Keratinocyte (primary cell): ENCODE results near the gene CCDC87. TPM values are rescaled to one million over a fixed set of nuclear protein-coding genes. Genes with fewer than 3 reads are reported as not detected.
"Not testable (repeated sequence)": the region's sequence is repeated elsewhere in the genome, so short reads cannot be mapped to it uniquely, and the experiment has no call there.

Experiments
- DNase-seq: peaks from one replicate; pipeline ENCODE4 v3.0.0-alpha.2; 2011; ENCODE audit warnings: low read depth, missing footprints, low spot score
- FAIRE-seq: peaks from 2 replicates; lab custom pipeline; 2011; peaks lifted over from hg19 to GRCh38; lab: Jason Lieb, UNC
- H2AFZ ChIP-seq: 2 replicates; pipeline ENCODE4 v1.6.0; 2012; ENCODE audit warnings: low read length, control low read depth, inconsistent platforms; ENCODE audit not compliant: control insufficient read depth
- H3K27ac ChIP-seq: 2 replicates; pipeline ENCODE4 v1.5.1; 2011; ENCODE audit warnings: low read length; ENCODE audit not compliant: control insufficient read depth, insufficient read depth
- H3K27me3 ChIP-seq: 3 replicates; pipeline ENCODE4 v1.6.0; 2011; ENCODE audit warnings: low read length; ENCODE audit not compliant: control insufficient read depth, insufficient read depth; ENCODE audit errors: extremely low read depth
- H3K36me3 ChIP-seq, 2 experiments: 2 replicates in 1 of 2; 3 replicates in 1 of 2; pipeline ENCODE4 v1.5.1; 2011; ENCODE audit warnings: low read length in 2 of 2, mild to moderate bottlenecking in 1 of 2; ENCODE audit not compliant: control insufficient read depth in 2 of 2, insufficient read depth in 2 of 2; ENCODE audit errors: extremely low read depth in 1 of 2
- H3K4me1 ChIP-seq: 3 replicates; pipeline ENCODE4 v1.5.1; 2011; ENCODE audit warnings: low read length; ENCODE audit not compliant: control insufficient read depth, insufficient read depth; ENCODE audit errors: extremely low read depth
- H3K4me2 ChIP-seq: 3 replicates; pipeline ENCODE4 v1.6.0; 2011; ENCODE audit warnings: low read depth, low read length; ENCODE audit not compliant: control insufficient read depth, insufficient read depth; ENCODE audit errors: extremely low read depth
- H3K4me3 ChIP-seq, 3 experiments: fragments of 200-600 bp in 1 of 3; sonication (generic) in 1 of 3; 2 replicates in 2 of 3; 3 replicates in 1 of 3; pipeline ENCODE4 v1.5.1; 2011 to 2016; ENCODE audit warnings: low read length in 3 of 3, mild to moderate bottlenecking in 3 of 3, control low read depth in 2 of 3, inconsistent platforms in 1 of 3, low read depth in 1 of 3, mixed read lengths in 1 of 3, mixed run types in 1 of 3, moderate library complexity in 1 of 3; ENCODE audit not compliant: control insufficient read depth in 2 of 3, insufficient read depth in 2 of 3; ENCODE audit errors: extremely low read depth in 1 of 3
- H3K79me2 ChIP-seq: 2 replicates; pipeline ENCODE4 v1.6.0; 2012; ENCODE audit warnings: low read length; ENCODE audit not compliant: control insufficient read depth, insufficient read depth
- H3K9ac ChIP-seq: 3 replicates; pipeline ENCODE4 v1.6.0; 2011; ENCODE audit warnings: low read length; ENCODE audit not compliant: control insufficient read depth, insufficient read depth; ENCODE audit errors: extremely low read depth
- H3K9me1 ChIP-seq: 3 replicates; pipeline ENCODE4 v1.6.0; 2011; ENCODE audit warnings: low read length; ENCODE audit not compliant: control insufficient read depth, insufficient read depth; ENCODE audit errors: extremely low read depth
- H3K9me3 ChIP-seq: 2 replicates; pipeline ENCODE4 v1.5.1; 2012; ENCODE audit warnings: low read depth, low read length; ENCODE audit not compliant: control insufficient read depth
- H4K20me1 ChIP-seq: 3 replicates; pipeline ENCODE4 v1.6.0; 2011; ENCODE audit warnings: low read length; ENCODE audit not compliant: control insufficient read depth, insufficient read depth; ENCODE audit errors: extremely low read depth
- EZH2 ChIP-seq: IDR thresholded peaks from one replicate; pipeline ENCODE4 v1.6.1; 2012; ENCODE audit warnings: inconsistent platforms, mild to moderate bottlenecking, low read length, moderate library complexity
- dilution Hi-C: fragments of 300-500 bp; cut with MboI; formaldehyde crosslinking; loops from one replicate; pipeline ENCODE4 v1.7.0; 2020; ENCODE audit warnings: low sequenced_read_pairs; ENCODE audit not compliant: extremely low pct_ligation_motif_present
- polyA plus RNA-seq, 5 experiments: library from polyadenylated mRNA; depleted of rRNA in 3 of 5; stranded (reverse) in 3 of 5; stranded (forward) in 1 of 5; unstranded in 1 of 5; fragments of >200 nt; gene quantifications; 1 replicate in 1 of 5; 2 replicates in 3 of 5; 3 replicates in 1 of 5; pipeline versions ENCODE4 v1.2.1 to v1.2.3, GENCODE V29; 2011 to 2012; ENCODE audit warnings: missing spikeins in 2 of 5, low read depth in 1 of 5, low replicate concordance in 1 of 5
- TF ChIP-seq, protein P1 (sequence below), 3 experiments: IDR thresholded peaks in 1 of 3; conservative IDR thresholded peaks in 1 of 3; optimal IDR thresholded peaks in 1 of 3; 2 replicates in 2 of 3; 3 replicates in 1 of 3; pipeline versions ENCODE3 to v1.5.1; 2011; ENCODE audit warnings: low read length in 3 of 3, mild to moderate bottlenecking in 3 of 3, moderate library complexity in 2 of 3, control low read depth in 1 of 3, inconsistent platforms in 1 of 3; ENCODE audit not compliant: insufficient read depth in 2 of 3; ENCODE audit errors: extremely low read depth in 1 of 3

The CCDC87 gene
- polyA plus RNA-seq, 1 donor (not counting 4 experiments of a cell fraction or from before 2014, with no cell fraction given), result 0.07 TPM

GRCh38 chr11:66546368-66546965, 46.4 kb downstream of the CCDC87 start, which contains the start of gene ACTN3:
ACTN3 (plus strand) TSS chr11:66546903; CDS start chr11:66546938, 35 bp downstream.
- no peaks in the 10 kb centered on the region for H4K20me1 ChIP-seq
- peak within 1 kb of the TSS; percentile 89 for H3K9ac ChIP-seq
- dilution Hi-C loops, result no loop called here
- H3K27ac ChIP-seq, result peak within 1 kb of the TSS; percentile 63
- no peaks in the 10 kb centered on the region for H3K9me1 ChIP-seq
- TF ChIP-seq, protein P1, sequence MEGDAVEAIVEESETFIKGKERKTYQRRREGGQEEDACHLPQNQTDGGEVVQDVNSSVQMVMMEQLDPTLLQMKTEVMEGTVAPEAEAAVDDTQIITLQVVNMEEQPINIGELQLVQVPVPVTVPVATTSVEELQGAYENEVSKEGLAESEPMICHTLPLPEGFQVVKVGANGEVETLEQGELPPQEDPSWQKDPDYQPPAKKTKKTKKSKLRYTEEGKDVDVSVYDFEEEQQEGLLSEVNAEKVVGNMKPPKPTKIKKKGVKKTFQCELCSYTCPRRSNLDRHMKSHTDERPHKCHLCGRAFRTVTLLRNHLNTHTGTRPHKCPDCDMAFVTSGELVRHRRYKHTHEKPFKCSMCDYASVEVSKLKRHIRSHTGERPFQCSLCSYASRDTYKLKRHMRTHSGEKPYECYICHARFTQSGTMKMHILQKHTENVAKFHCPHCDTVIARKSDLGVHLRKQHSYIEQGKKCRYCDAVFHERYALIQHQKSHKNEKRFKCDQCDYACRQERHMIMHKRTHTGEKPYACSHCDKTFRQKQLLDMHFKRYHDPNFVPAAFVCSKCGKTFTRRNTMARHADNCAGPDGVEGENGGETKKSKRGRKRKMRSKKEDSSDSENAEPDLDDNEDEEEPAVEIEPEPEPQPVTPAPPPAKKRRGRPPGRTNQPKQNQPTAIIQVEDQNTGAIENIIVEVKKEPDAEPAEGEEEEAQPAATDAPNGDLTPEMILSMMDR (optimal IDR thresholded peaks at IDR 0.05 in 1 of 3, IDR thresholded peaks at IDR 0.05 in 1 of 3, conservative IDR thresholded peaks at IDR 0.05 in 1 of 3; ENCODE audit: extremely low read depth in 1 of 3, insufficient read depth in 2 of 3, low read length in 3 of 3), result no peak
- TF ChIP-seq EZH2, result no peak
- H3K79me2 ChIP-seq, result no peaks in the 10 kb centered on the region
- peaks cover 6% of the 10 kb centered on the region for H3K4me1 ChIP-seq
- FAIRE-seq (no peak), DNase-seq (no peak)
- H2AFZ ChIP-seq, result peak within 1 kb of the TSS; percentile 92
- peaks cover 0 to 6% of the 10 kb centered on the region in 2 experiments for H3K36me3 ChIP-seq
- peak within 1 kb of the TSS; percentile 81 to 94 (median 82) for H3K4me3 ChIP-seq
- H3K27me3 ChIP-seq, result peaks cover 18% of the 10 kb centered on the region
- no peaks in the 10 kb centered on the region for H3K9me3 ChIP-seq
- peak within 1 kb of the TSS; percentile 94 for H3K4me2 ChIP-seq

- H3K27ac ChIP-seq, result peak within 1 kb of the TSS; percentile 63
- TF ChIP-seq, protein P1 (optimal IDR thresholded peaks at IDR 0.05 in 1 of 3, IDR thresholded peaks at IDR 0.05 in 1 of 3, conservative IDR thresholded peaks at IDR 0.05 in 1 of 3; ENCODE audit: extremely low read depth in 1 of 3, insufficient read depth in 2 of 3, low read length in 3 of 3), result no peak
- TF ChIP-seq EZH2, result no peak
Measured at GRCh38 chr11:66545701-66546367, 47.0 kb downstream of the CCDC87 start, which contains the start of gene ZDHHC24. ZDHHC24 (minus strand) TSS chr11:66546048; CDS start chr11:66546003, 45 bp downstream.

GRCh38 chr11:66544952-66545351, 47.9 kb downstream of the CCDC87 start:
- H3K4me1 ChIP-seq, FAIRE-seq, DNase-seq, H3K9me3 ChIP-seq, H3K79me2 ChIP-seq, dilution Hi-C loops, H3K9me1 ChIP-seq, H2AFZ ChIP-seq, H3K27ac ChIP-seq, H4K20me1 ChIP-seq, H3K36me3 ChIP-seq: not testable (repeated sequence)
- H3K4me3 ChIP-seq, result peak overlapping the region; percentile 81 to 94 (median 82)
- H3K4me2 ChIP-seq, result peak overlapping the region; percentile 94
- peak overlapping the region; percentile 89 for H3K9ac ChIP-seq
- H3K27me3 ChIP-seq, result peaks cover 16% of the 10 kb centered on the region

More at GRCh38 chr11:66545701-66546367, 47.0 kb downstream of the CCDC87 start, which contains the start of gene ZDHHC24:
- H3K9me1 ChIP-seq, result no peaks in the 10 kb centered on the region
- H3K4me1 ChIP-seq, result peaks cover 6% of the 10 kb centered on the region
- no peaks in the 10 kb centered on the region for H4K20me1 ChIP-seq
- H3K4me3 ChIP-seq, result peak within 1 kb of the TSS; percentile 81 to 94 (median 82)
- peak within 1 kb of the TSS; percentile 94 for H3K4me2 ChIP-seq
- H3K27me3 ChIP-seq, result peaks cover 16% of the 10 kb centered on the region
- peaks cover 0 to 7% of the 10 kb centered on the region in 2 experiments for H3K36me3 ChIP-seq
- H3K9ac ChIP-seq, result peak within 1 kb of the TSS; percentile 89
- peak; percentile 5 for FAIRE-seq
- H3K79me2 ChIP-seq, result no peaks in the 10 kb centered on the region
- dilution Hi-C loops, result no loop called here
- H2AFZ ChIP-seq, result peak within 1 kb of the TSS; percentile 92
- no peaks in the 10 kb centered on the region for H3K9me3 ChIP-seq
- peak; percentile 63 for DNase-seq
